Stimulated activated CD8-positive, alpha-beta memory T cell treated with anti-CD3 and anti-CD28 coated beads, Interleukin-15, amount 100 ng/mL, for 4 hours (primary cell): ENCODE measurements around the gene SPART.

Experiments used
- DNase-seq, 2 donors: peaks; one replicate each; pipeline ENCODE4 v3.0.0-alpha.2; 2020; ENCODE audit warnings: low read depth in 2 of 2

SPART gene

GRCh38 chr13:36346222-36347083 is at the start of gene SPART:
Gene SPART (minus strand): TSS chr13:36346394. CDS start chr13:36335830, 10,564 bp downstream.
- DNase-seq = peak; percentile 63 to 75

- DNase-seq = no peak
Observed at GRCh38 chr13:36395280-36395679, 49.1 kb upstream of the SPART start.

- no peak for DNase-seq
Observed at GRCh38 chr13:36385489-36385888, 39.3 kb upstream of the SPART start.

DNA sequence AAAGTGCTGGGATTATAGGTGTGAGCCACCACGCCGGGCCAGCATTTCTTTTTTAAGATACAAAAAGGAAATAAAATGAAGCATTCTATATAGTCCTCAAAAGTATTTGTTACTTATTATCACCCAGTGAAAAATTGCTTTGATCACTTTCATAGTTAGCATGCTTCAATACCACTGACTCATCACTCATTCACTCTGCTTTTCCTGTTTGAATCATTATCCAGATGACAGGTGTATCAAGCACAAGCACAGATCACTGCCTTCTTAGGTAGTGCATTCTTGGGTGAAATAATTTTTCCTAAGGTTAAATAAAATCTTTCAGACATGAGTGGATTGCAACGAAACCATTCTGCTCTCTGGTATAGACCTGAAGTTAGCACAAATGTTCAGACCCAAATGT is 35.8 kb upstream of the SPART start:
- DNase-seq = no peak

DNA sequence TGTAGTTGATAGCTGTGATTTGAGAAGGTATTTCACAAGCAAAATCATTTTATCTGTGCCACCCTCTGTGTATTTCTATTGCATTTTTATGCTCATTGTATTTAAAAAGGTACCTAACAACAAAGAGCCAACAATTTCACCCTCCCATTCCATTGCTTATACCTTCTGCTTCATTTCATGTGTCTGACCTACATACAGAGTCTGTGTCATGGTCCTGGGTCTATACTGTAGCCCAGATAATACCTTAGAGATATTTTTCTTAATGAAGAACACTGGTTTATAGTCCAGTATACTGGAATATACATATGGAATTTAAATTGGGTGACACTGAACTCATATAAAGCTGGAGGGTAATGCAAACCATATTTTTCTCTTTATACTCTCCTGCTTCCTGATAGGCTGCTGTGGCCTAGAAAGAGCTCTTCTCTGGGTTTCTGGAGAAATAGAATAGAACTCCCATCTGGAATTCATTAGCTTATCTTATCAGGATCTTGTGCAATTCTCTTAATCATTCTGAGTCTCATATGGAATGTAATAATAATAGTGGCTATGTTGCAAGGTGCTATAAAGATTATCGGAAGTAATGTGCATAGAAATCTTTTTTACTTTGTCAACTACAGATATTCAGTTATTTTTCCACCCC is 31.8 kb upstream of the SPART start:
- DNase-seq = no peak

GRCh38 chr13:36374063-36374462 is 27.9 kb upstream of the SPART start:
- no peak for DNase-seq

GRCh38 chr13:36371185-36371584 is 25.0 kb upstream of the SPART start:
- DNase-seq = no peak

DNA sequence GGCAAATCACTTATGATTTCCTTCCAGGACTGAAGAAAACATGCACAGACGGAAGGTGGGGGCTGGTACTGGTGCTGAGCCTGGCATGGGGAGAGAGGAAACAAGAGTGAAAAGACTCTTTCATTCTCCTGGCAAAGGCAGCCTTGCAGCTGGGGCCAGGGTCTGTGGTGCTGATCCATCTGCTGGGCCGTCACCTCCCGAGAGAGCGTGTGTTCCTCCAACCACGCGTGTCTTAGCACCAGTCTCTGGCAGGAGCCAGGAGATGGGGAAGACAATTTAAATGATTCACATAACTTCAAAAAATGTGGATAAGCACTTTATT is 23.9 kb upstream of the SPART start:
- DNase-seq = no peak

DNA sequence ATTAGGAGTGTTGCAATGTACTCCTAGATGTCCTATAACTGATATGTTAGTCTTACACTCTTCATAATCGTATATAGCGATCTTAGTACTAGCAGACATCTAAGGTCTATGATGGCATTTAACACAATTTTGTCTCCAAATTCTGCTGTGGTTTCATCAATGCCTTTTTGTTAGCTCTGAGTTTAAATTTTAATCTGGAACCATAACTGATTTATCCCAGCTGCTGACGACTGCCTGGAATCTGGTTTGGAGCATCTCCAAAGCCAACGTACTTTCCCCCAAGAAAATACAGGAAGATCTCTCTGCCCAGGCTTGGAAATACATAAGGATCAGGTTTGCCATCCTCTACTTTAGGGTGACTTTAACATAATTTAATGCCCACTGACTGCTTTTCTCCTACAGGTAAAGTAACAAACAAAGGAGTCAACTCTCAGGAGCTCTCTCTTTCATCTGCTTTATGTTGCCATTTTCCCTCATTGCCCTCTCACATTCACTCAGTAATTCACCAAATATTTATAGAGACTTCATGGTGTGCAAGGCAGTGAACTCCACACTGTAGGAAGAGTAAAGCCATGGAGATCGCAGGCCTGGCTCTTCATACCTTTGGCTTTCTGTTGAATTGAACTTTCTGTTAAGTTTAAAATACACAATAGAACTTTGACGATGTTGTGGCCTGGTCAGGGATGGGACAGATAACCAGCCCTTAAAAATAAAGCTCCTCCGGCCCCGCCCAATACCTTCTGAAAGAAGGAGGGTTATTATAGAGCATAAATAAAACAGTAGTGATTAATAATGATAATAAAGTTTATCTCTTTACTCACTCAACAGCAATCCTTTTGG is 23.3 kb upstream of the SPART start:
- DNase-seq = no peak

DNA sequence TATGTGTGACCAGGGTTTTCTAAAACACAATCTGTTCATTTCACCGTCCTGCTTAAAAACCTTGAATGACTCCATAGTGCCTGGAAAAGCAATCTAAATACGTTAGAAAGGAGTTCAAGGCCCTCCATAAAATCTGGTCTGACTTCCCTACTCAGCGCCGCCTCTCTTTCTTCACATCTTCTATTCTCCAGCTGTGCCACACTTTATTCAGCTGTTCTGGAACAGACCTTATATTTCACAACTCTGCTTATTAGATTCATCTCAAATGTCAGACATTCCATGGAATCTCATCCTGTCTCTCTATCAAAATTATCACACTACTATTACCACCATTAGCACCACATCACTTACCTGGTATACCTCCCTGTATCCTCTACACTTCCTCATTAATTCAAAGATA is 19.8 kb upstream of the SPART start:
- no peak for DNase-seq

DNA sequence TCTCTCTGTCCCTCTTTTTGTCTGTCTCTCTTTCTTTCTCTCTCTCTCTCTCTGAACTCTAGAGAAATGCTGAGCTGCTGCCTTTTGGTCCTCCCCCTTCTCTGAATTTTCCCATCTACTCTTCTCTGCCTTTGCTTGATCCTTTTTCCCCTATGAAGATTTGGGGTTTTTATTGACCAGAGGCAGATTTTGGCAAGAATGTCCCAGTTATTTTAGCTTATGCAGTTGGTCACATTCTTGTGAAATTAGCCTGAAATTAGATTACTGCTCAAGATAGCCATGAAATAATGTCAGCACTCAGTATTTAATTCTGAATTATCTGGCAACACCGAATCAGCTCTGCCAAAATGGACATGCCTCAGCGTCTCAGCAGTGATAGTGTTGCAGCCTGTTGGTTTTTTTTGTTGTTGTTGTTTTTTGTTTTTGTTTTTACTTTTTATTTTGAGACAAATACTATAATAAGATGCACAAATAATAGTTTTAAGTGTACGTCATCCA is 17.2 kb upstream of the SPART start:
- DNase-seq = no peak

GRCh38 chr13:36362914-36363313 is 16.7 kb upstream of the SPART start:
- no peak for DNase-seq

GRCh38 chr13:36362251-36362650 is 16.1 kb upstream of the SPART start:
- DNase-seq = no peak

DNA sequence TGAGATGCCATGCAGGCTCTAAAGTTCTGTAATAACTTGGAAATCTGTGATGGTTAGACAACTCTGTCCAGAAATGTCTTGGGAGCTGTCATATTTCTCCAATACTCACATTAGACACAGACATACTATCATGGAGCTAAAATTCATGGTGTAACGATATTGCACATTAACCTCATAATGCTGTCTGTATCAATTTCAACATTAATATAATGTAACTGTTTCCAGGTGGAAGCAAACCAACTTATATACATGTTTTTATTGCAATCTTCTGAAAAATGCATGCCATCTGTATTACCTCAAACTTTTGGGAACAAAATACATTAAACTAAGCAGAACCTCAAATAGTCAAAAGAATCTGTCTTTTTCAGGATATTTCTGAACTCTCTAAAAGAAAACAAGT is 14.7 kb upstream of the SPART start:
- no peak for DNase-seq

- no peak for DNase-seq
Observed at GRCh38 chr13:36359301-36359950, 13.2 kb upstream of the SPART start.

DNA sequence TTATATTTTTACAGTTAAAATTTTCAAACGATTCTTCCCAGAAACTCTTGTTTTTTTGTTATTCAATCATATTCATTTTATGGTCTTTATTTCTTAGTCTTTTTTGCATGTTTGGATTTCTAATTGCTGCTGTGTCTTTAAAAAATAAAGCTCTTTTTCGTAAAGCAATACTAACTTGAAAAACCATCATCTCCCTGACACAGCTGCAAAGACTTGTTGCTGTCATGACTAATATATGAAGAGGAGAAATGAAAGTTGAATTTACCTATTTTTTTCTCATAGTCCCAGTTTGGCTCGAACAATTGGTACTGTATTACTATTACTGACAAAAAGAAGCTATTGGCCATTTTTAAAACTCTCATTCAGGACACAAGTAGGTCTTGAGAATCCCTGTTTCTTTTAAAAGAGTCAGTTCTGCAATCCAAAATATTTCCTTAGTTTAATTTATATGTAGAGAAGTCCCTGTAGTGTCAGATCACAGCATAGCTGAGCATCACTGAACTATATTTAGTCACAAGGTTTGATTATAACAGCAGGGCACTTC is 12.1 kb upstream of the SPART start:
- DNase-seq = no peak

DNA sequence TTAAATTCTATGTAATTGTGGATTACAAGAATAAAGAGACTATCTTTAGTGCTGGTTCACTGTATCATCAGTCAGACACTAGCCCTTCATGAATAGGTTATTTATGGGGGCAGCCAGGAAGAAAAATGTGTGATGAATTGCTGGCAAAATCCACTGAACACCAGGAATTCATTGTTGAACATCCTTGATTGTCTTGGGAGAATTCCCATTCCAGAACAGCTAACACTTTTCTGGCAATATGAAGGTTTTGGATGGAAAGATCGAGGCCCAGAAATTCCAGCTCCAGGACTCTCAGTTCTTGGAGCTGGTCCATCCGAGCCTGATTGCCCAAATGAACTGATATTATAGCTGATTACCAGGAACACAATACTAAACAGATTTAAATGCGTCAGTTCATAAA is 11.5 kb upstream of the SPART start:
- DNase-seq = no peak

DNA sequence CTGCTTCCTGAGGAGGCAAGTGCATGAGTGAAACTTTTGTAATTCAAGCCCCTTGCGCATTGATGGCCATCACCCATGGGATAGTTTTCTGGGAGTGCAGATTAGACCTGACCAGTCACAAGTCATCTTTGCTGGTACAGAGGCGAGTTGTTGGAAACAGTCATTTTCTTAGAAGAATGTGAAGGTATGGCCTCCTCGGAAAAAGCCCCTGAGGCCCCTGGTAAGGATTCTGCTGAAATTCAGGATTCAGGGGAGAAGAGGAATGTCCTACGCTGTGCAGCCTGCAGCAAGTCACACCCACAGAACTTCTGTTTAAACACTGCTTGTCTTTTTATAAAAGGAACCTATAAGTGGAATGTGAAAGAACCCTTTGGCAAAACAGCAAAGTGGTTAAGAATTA is 11.0 kb upstream of the SPART start:
- DNase-seq = no peak

GRCh38 chr13:36356058-36356457 is 9.9 kb upstream of the SPART start:
- DNase-seq = no peak

- DNase-seq = no peak
Observed at GRCh38 chr13:36355632-36356031, 9.4 kb upstream of the SPART start.

DNA sequence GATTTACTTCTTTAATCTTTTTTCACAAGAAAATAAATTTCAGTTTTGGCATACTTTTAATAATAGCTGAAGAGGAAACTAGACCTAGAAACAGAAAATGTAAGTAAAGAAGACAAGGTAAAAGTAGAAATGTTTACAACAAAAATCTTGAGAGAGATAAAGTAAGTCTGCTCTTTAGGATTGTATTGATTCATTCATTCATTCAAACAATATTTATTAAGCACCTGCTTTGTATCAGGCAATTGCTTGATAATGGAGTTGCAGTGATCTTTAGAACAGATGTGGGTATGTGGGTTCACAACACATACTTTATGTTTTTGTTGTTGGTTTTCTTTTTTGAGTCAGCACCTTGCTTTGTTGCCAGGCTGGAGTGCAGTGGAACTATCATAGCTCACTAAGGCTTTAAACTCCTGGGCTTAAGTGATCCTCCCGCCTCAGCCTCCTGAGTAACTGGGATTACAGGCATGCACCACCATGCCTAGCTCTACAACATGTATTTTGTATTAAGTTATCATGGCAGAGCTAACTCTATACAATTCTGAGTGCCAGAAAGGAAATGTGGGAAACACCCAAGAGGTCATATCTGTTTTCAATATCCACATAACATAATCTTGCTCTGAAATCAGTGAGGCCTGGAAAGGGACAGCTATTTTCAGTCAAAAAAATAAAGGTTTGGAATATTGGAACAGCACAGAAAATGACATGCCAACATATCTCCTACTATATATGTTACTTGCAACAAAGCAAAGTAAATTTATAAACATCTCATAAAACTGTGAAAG is 8.8 kb upstream of the SPART start:
- no peak for DNase-seq
